ENCODE results near the gene OTUB1. TPM values are rescaled to one million over a fixed set of nuclear protein-coding genes. Genes with fewer than 3 reads are reported as not detected.

Gene OTUB1
- polyA plus RNA-seq, 1 experiment = 99.0 TPM

GRCh38 chr11:63997801-63998337, 11.6 kb downstream of the OTUB1 start:
- no peak for DNase-seq (ENCODE audit: low read depth, low spot score)
- POLR2A ChIA-PET = interaction anchor here (1.1 kb wide), 1 partner anchor 188 kb away, joined by 3 read pairs; the partner anchor contains the start of gene STIP1
- H3K9me3 ChIP-seq (ENCODE audit: control insufficient read depth, insufficient read depth, low read length) = no peaks in the 10 kb centered on the region
- TF ChIP-seq CTCF (IDR thresholded peaks at IDR 0.05; ENCODE audit: low read depth, low read length) = no peak
- H3K4me3 ChIP-seq (ENCODE audit: low read depth, low read length) = no peak overlapping the region
- CTCF ChIA-PET = interaction anchor here (1.4 kb wide), 1 partner anchor 152 kb away, joined by 3 read pairs; no protein-coding TSS in a partner anchor
- H3K27ac ChIP-seq (ENCODE audit: low read depth, low read length) = no peak overlapping the region
- H3K27me3 ChIP-seq (ENCODE audit: control insufficient read depth, insufficient read depth, low read length) = no peaks in the 10 kb centered on the region

GRCh38 chr11:63998558-63999348, 12.5 kb downstream of the OTUB1 start:
- Histone ChIP-seq H3K27ac (ENCODE audit: low read depth, low read length) (no peak overlapping the region), H3K27me3 (ENCODE audit: control insufficient read depth, insufficient read depth, low read length) (no peaks in the 10 kb centered on the region), H3K4me3 (ENCODE audit: low read depth, low read length) (no peak overlapping the region), H3K9me3 (ENCODE audit: control insufficient read depth, insufficient read depth, low read length) (no peaks in the 10 kb centered on the region)
- TF ChIP-seq CTCF (IDR thresholded peaks at IDR 0.05; ENCODE audit: low read depth, low read length) = no peak
- DNase-seq (ENCODE audit: low read depth, low spot score) = no peak
- CTCF ChIA-PET = interaction anchor here (1.4 to 4.5 kb wide), 3 partner anchors 151 to 161 kb away, joined by 3 to 154 read pairs (median 4); no protein-coding TSS in a partner anchor
- POLR2A ChIA-PET = interaction anchor here (1.1 to 1.7 kb wide), 2 partner anchors 24 to 187 kb away, joined by 3 read pairs; partner anchors contain the start of gene STIP1

- Histone ChIP-seq H3K9me3 (ENCODE audit: control insufficient read depth, insufficient read depth, low read length) (no peaks in the 10 kb centered on the region; the same call in 1 of the 2 replicates), H3K27me3 (ENCODE audit: control insufficient read depth, insufficient read depth, low read length) (no peaks in the 10 kb centered on the region), H3K4me3 (ENCODE audit: low read depth, low read length) (no peak overlapping the region), H3K27ac (ENCODE audit: low read depth, low read length) (no peak overlapping the region)
- ChIA-PET CTCF (interaction anchor here (0.9 to 4.5 kb wide), 7 partner anchors 8 to 230 kb away, joined by 3 to 154 read pairs (median 4); partner anchors contain the start of gene MACROD1), POLR2A (interaction anchor here (1.0 to 1.7 kb wide), 2 partner anchors 24 to 150 kb away, joined by 3 read pairs; no protein-coding TSS in a partner anchor)
- TF ChIP-seq CTCF (IDR thresholded peaks at IDR 0.05; ENCODE audit: low read depth, low read length) = no peak
- no peak for DNase-seq (ENCODE audit: low read depth, low spot score)
These were observed 13.2 kb downstream of the OTUB1 start for GRCh38 chr11:63999349-64000025.

- ChIA-PET CTCF (interaction anchor here (0.8 to 4.5 kb wide), 14 partner anchors 9 to 231 kb away, joined by 3 to 154 read pairs (median 4); partner anchors contain the start of genes MACROD1 and OTUB1), POLR2A (interaction anchor here (0.7 to 1.7 kb wide), 4 partner anchors 16 to 149 kb away, joined by 3 to 4 read pairs (median 4); no protein-coding TSS in a partner anchor)
- peak; percentile 58 for TF ChIP-seq CTCF (IDR thresholded peaks at IDR 0.05; ENCODE audit: low read depth, low read length)
- Histone ChIP-seq H3K9me3 (ENCODE audit: control insufficient read depth, insufficient read depth, low read length) (no peaks in the 10 kb centered on the region; the same call in 1 of the 2 replicates), H3K27ac (ENCODE audit: low read depth, low read length) (no peak overlapping the region), H3K27me3 (ENCODE audit: control insufficient read depth, insufficient read depth, low read length) (no peaks in the 10 kb centered on the region), H3K4me3 (ENCODE audit: low read depth, low read length) (peak overlapping the region; percentile 32; the same call in 1 of the 2 replicates)
- no peak for DNase-seq (ENCODE audit: low read depth, low spot score)
These were observed 13.9 kb downstream of the OTUB1 start for GRCh38 chr11:64000026-64000739.

All from AG04450 (cell line).